Thymus (tissue), 14 donors: ENCODE results near the gene GAB4. TPM values are rescaled to one million over a fixed set of nuclear protein-coding genes. Genes with fewer than 3 reads are reported as not detected.
"Not testable (repeated sequence)": the region's sequence is repeated elsewhere in the genome, so short reads cannot be mapped to it uniquely, and the experiment has no call there.

ENCODE experiments used
- DNase-seq, 9 donors: peaks; one replicate each; pipeline ENCODE4 v3.0.0-alpha.2; 2013; ENCODE audit warnings: low spot score in 9 of 9, low read depth in 6 of 9, missing footprints in 1 of 9
- H3K27ac ChIP-seq, 2 donors: one replicate each; pipeline ENCODE4 v1.5.1; 2013; ENCODE audit warnings: control low read depth in 1 of 2, low read depth in 1 of 2, low read length in 1 of 2, mild to moderate bottlenecking in 1 of 2, moderate library complexity in 1 of 2
- H3K27me3 ChIP-seq, 2 donors: one replicate each; pipeline ENCODE4 v1.5.1; 2013; ENCODE audit warnings: low read length in 1 of 2; ENCODE audit not compliant: control insufficient read depth in 2 of 2, insufficient read depth in 1 of 2
- H3K36me3 ChIP-seq, 2 donors: one replicate each; pipeline ENCODE4 v1.5.1; 2013; ENCODE audit warnings: low read length in 1 of 2, mild to moderate bottlenecking in 1 of 2, moderate library complexity in 1 of 2; ENCODE audit not compliant: control insufficient read depth in 2 of 2, insufficient read depth in 2 of 2
- H3K4me1 ChIP-seq, 2 donors: one replicate each; pipeline ENCODE4 v1.5.1; 2013; ENCODE audit warnings: low read length in 2 of 2; ENCODE audit not compliant: control insufficient read depth in 2 of 2, insufficient read depth in 2 of 2
- H3K4me3 ChIP-seq, 2 donors: one replicate each; pipeline ENCODE4 v1.5.1; 2013; ENCODE audit warnings: low read length in 2 of 2, control low read depth in 1 of 2, mild to moderate bottlenecking in 1 of 2
- H3K9me3 ChIP-seq, 2 donors: one replicate each; pipeline ENCODE4 v1.5.1; 2013; ENCODE audit warnings: low read length in 1 of 2, mild to moderate bottlenecking in 1 of 2; ENCODE audit not compliant: control insufficient read depth in 2 of 2, insufficient read depth in 1 of 2
- WGBS: extraction: QIAGEN DNeasy Blood & Tissue Kit; methylation state at CpG from one replicate; pipeline ENCODE4 v1.1.7; 2013; 5-methylcytosine and 5-hydroxymethylcytosine counted together
- long read RNA-seq, 10 donors: transcript quantifications; one replicate each; lab custom pipeline, GENCODE V29; 2026
- polyA plus RNA-seq: library from polyadenylated mRNA; stranded (reverse); fragments of 200-250 nt; gene quantifications from one replicate; pipeline ENCODE4 v1.2.3, GENCODE V29; 2013
- total RNA-seq: library from RNA; stranded (reverse); fragments of 120-200 nt; gene quantifications from one replicate; pipeline ENCODE4 v1.2.4, GENCODE V29; 2013
- donor health status: healthy.

The GAB4 gene, protein sequence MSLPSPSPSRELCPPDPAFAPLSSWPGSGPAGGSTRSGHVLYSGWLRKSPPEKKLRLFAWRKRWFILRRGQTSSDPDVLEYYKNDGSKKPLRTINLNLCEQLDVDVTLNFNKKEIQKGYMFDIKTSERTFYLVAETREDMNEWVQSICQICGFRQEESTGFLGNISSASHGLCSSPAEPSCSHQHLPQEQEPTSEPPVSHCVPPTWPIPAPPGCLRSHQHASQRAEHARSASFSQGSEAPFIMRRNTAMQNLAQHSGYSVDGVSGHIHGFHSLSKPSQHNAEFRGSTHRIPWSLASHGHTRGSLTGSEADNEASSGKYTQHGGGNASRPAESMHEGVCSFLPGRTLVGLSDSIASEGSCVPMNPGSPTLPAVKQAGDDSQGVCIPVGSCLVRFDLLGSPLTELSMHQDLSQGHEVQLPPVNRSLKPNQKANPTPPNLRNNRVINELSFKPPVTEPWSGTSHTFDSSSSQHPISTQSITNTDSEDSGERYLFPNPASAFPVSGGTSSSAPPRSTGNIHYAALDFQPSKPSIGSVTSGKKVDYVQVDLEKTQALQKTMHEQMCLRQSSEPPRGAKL
- total RNA-seq (under 0.01 TPM), polyA plus RNA-seq (0.02 TPM)
- long read RNA-seq, donor 1: 0 reads
- long read RNA-seq, donor 2: 0 reads
- long read RNA-seq, donor 3: 0 reads
- long read RNA-seq, donor 4: 0 reads
- long read RNA-seq, donor 5: 0 reads
- long read RNA-seq, donor 6: 0 reads
- long read RNA-seq, donor 7: 0 reads
- long read RNA-seq, donor 8: 0 reads
- long read RNA-seq, donor 9: 0 reads
- long read RNA-seq, donor 10: 0 reads

DNA sequence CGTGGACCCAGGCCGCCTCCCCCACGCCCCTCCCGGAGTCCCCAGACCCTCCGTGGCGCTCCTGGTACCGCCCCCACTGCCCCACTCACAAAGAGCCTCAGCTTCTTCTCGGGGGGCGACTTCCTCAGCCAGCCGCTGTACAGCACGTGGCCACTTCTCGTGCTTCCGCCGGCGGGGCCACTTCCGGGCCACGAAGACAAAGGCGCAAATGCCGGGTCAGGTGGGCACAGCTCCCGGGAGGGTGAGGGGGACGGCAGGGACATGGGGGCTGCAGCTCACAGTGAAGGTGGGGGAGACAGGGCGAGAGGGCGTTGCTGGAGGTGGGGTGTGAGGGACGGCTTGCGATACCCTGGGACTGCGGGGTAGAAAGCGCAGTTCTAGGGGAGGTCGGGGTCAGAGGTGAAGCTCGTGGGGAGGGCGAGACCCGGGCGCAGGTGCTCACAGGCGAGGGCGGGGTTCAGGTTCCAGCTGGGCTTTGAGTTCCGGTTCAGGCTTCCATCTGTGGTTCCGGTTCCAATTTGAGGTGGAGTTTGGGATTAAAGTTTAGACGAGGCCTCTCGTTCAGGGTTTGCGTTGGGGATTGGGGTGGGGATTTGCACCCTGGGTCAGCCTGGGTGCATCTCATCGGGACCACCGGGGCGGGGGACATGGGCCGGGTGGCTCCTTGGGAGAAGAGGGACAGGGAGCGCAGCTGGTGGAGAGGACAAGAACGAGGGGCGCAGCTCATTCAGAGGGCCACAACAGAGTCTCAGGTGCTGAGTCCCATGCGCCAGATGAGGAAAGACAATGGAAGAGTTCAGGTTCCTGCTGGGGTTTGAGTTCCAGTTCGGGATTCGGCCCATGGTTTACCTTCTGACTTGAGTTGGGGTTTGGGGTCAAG lies at the start of gene GAB4:
TSS of gene GAB4 (minus strand) at position 371 of the 880 bp plus-strand sequence. CDS start at position 263, 108 bp downstream.
- H3K27me3 ChIP-seq: peaks cover 3 to 13% of the 10 kb centered on the region in 2 donors
- 58% methylated on average over 49 of the region's 49 CpGs for WGBS
- DNase-seq: no peak

DNA sequence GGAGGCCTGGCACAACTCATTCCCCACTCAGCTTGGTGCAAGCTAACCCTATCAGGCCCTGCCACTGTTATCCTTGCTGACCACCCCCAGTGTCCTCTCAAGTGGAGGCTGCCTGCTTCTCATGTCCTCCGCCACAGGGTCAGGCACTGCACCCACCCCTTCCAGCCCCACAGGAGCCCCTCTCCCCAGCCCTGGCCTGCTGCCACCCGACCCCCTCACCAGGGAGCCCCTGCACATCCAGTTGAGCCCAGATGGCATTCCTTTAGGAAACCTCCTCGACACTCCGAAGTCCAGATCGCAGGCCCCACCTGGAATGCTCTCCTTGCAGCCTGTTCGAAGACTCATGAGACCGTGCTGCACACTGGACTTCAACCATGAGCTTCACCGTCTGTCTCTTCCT lies 48.8 kb upstream of the GAB4 start:
- no peaks in the 10 kb centered on the region for H3K4me1 ChIP-seq
- no peaks in the 10 kb centered on the region for H3K27me3 ChIP-seq
- no peak overlapping the region for H3K4me3 ChIP-seq
- H3K36me3 ChIP-seq: no peaks in the 10 kb centered on the region
- no peak overlapping the region for H3K27ac ChIP-seq
- DNase-seq: no peak
- WGBS: 85% methylated on average over 8 of the region's 8 CpGs
- no peaks in the 10 kb centered on the region for H3K9me3 ChIP-seq

More for the DNA sequence above, at the start of gene GAB4:
- no peak within 1 kb of the TSS for H3K4me3 ChIP-seq
- H3K27ac ChIP-seq: no peak within 1 kb of the TSS
- H3K9me3 ChIP-seq: peaks cover 3 to 4% of the 10 kb centered on the region in 2 donors
- no peaks in the 10 kb centered on the region for H3K36me3 ChIP-seq
- H3K4me1 ChIP-seq: no peaks in the 10 kb centered on the region

DNA sequence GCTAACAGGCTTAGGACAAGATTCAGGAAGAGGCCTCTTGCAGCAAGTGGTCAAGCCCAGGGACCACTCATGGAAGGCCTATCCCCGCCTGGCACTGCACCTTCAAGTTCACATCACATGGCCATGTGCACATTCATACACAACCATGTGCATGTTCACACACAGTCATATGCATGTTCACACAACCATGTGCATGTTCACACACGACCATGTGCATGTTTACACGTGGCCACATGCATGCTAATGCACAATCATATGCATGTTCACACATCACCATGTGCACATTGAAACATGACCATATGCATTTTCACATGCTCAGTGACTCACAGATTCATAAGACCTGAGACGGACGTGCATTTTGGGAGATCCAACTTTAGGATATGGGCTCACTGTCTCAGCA lies 48.0 kb upstream of the GAB4 start:
- Histone ChIP-seq H3K4me3 (no peak overlapping the region), H3K27me3 (no peaks in the 10 kb centered on the region), H3K27ac (no peak overlapping the region), H3K9me3 (no peaks in the 10 kb centered on the region), H3K36me3 (no peaks in the 10 kb centered on the region), H3K4me1 (no peaks in the 10 kb centered on the region)
- 96% methylated on average over 5 of the region's 5 CpGs for WGBS
- DNase-seq: no peak

DNA sequence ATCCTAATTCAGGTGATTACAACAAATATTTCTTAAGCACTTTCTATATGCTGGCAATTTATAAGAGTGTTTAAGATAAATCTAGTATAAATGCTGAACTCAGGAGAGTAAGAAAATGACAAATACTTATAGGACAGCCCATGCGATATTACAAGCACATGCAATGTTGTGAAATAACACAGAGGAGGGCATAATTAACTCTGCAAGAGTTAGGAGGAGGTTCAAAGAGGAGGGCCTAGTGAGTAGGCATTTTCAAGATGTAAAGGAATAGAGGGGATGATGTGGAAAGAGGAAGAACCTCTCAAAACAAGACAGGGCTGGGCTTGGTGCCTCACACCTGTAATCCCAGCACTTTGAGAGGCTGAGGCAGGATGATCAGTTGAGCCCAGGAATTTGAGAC lies 39.6 kb upstream of the GAB4 start:
- H3K27me3 ChIP-seq: no peaks in the 10 kb centered on the region
- no peaks in the 10 kb centered on the region for H3K4me1 ChIP-seq
- DNase-seq: no peak
- H3K36me3 ChIP-seq: no peaks in the 10 kb centered on the region
- no peak overlapping the region for H3K4me3 ChIP-seq
- WGBS: 98% methylated on average over 1 of the region's 1 CpG
- H3K27ac ChIP-seq: no peak overlapping the region
- no peaks in the 10 kb centered on the region for H3K9me3 ChIP-seq

DNA sequence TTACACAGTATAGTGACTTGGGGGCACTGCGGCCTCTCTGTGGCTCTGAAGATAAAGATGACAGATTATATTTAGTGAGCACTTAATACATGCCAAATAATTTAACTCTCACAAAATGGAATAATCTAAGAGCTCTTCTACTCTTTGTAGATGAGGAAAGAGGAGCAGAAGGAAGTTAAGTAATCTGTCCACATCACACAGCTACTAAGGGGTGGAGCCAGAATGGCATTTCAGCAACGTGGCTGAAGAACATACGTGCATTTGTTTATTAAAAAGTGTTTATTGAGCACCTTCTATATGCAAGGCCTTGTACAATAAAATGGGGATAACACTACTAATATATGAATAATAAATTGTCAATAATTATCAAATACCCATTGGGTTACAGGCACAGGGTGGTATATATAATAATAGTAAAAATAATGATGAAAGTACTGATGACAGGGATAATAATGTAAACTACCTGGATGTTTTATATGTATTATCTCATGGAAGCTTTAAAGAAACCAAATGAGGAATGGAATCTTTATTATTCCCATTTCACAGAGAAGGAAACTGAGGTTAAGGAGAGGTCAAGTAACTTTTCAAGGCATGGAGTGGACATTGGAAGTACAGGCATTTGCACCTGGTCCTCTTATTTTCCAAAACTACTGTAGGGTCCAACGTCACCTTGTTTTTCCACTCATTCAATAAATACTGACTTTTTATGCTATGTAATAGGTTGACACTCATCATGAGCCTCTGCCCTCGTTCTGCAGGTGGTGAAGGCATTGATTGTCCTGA lies 38.7 kb upstream of the GAB4 start:
- no peaks in the 10 kb centered on the region for H3K9me3 ChIP-seq
- no peak for DNase-seq
- no peaks in the 10 kb centered on the region for H3K27me3 ChIP-seq
- H3K36me3 ChIP-seq: no peaks in the 10 kb centered on the region
- no peaks in the 10 kb centered on the region for H3K4me1 ChIP-seq
- no peak overlapping the region for H3K27ac ChIP-seq
- 85% methylated on average over 5 of the region's 5 CpGs for WGBS
- no peak overlapping the region for H3K4me3 ChIP-seq

DNA sequence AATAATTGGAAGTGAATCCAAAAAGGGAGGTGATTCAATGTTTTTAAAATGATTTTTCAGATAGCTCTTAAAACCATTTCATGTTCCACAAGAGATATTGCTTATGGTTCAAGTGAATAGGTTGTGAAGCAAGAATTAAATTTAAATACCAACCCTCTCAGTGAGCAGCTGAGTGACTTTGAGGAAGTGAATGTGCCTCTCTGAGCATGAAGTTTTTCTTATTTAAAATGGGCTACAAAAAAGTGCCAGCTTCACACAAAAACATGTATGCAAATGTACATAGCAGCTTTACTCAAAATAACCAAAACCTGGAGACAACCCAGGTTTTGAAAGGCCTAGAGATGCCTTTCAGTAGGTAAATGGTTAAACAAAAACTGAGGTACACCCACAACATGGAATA lies 35.5 kb upstream of the GAB4 start:
- Histone ChIP-seq H3K4me1 (no peaks in the 10 kb centered on the region), H3K27me3 (no peaks in the 10 kb centered on the region), H3K36me3 (no peaks in the 10 kb centered on the region), H3K9me3 (no peaks in the 10 kb centered on the region), H3K27ac (no peak overlapping the region), H3K4me3 (no peak overlapping the region)
- DNase-seq: no peak

DNA sequence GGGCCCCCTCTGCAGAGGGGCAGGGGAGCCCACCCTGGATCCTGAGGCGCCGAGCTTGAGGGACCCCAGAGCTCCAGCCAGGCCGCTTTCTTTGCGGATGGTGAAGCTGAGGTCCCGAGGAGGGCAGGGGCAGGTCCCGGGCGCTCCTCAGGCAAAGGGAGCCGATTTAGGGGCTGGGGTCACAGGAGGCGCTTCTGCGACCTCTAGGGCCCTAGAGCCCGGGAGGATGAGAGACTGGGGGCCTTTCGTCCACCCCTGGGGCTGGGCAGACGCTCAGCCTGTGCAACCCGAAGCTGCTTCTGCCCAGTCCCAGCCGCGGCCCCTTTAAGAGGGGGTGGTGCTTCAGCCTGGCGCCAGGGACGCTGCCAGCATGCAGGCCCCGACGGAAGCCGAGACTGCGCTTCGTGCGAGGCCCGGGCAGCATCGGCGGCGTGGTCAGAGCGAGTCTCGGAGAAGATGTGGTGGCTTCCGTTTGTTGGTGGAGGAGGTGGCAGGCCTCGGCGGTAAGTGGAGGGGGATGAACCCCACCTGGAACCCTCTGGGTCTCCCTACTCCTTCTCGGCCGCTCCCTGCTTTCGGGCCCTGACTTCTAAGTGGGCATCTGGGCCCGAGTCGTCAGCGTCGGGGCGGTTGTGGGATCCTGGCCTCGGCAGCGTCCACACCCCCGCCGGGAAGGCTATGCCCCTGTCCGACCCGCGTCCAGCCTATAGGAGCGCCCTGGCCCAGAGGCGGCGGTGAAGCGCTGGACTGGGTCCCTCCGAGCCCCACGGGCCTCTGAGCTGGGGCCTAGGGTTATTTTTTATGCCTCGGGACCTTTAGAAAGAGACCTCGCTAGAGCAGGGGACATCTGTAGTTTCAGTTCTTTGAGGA lies 29.1 kb upstream of the GAB4 start:
- not testable (repeated sequence) for DNase-seq, H3K4me1 ChIP-seq, H3K36me3 ChIP-seq, H3K9me3 ChIP-seq
- peaks cover 4 to 20% of the 10 kb centered on the region in 2 donors for H3K27me3 ChIP-seq
- peak overlapping the region in 1 of 2 donors; percentile 17 for H3K4me3 ChIP-seq
- 37% methylated on average over 37 of the region's 56 CpGs for WGBS
- peak overlapping the region in 1 of 2 donors; percentile 46 for H3K27ac ChIP-seq
